ENCODE measurements around the gene DDIT4. TPM values are rescaled to one million over a fixed set of nuclear protein-coding genes. Genes with fewer than 3 reads are reported as not detected.
A peak's percentile ranks its signal among the peaks of the same experiment; 100 is the strongest.

Gene DDIT4
- total and polyA plus RNA-seq, 2 experiments from 2014 or later, result 144 to 188 TPM

- in situ Hi-C loops (cut with MboI), result no loop called here
- Histone ChIP-seq H3K27ac (no peak overlapping the region), H3F3A (ENCODE audit: insufficient read depth) (peaks cover 3% of the 10 kb centered on the region; the same call in 1 of the 2 replicates), H4K20me1 (ENCODE audit: insufficient read depth) (no peaks in the 10 kb centered on the region), H3K4me2 (ENCODE audit: unreplicated experiment) (no peak overlapping the region), H3K36me3 (ENCODE audit: low read depth) (no peaks in the 10 kb centered on the region), H3K9ac (0 out of 2 replicates have a peak overlapping the region, but pooled peaks have one; percentile 12), H3K4me3 (no peak overlapping the region), H3K79me2 (ENCODE audit: insufficient read depth) (no peaks in the 10 kb centered on the region), H3K9me3 (ENCODE audit: low read depth) (no peaks in the 10 kb centered on the region), H3K9me2 (ENCODE audit: insufficient read depth) (no peaks in the 10 kb centered on the region), H2AFZ (peak overlapping the region; percentile 72), H3K27me3 (replicated peaks; ENCODE audit: insufficient read depth) (no peaks in the 10 kb centered on the region), H3K4me1 (ENCODE audit: insufficient read depth) (peaks cover 22% of the 10 kb centered on the region)
- TF ChIP-seq EZH2 (IDR thresholded peaks at IDR 0.05; ENCODE audit: insufficient read depth, poor library complexity, severe bottlenecking) (no peak), EZH2phosphoT487 (IDR thresholded peaks at IDR 0.05; ENCODE audit: insufficient read depth, low read depth) (no peak)
- DNase-seq, result peak; percentile 71
- 33 to 34% methylated on average over 20 to 21 of the region's 21 CpGs for WGBS, 2 experiments (ENCODE audit: low coverage in 1 of 2, low lambda C conversion rate in 2 of 2, missing lambda C conversion rate in 2 of 2)
Measured at GRCh38 chr10:72309290-72310240, 35.8 kb downstream of the DDIT4 start.

GRCh38 chr10:72310241-72310633 lies 36.5 kb downstream of the DDIT4 start:
- TF ChIP-seq EZH2 (IDR thresholded peaks at IDR 0.05; ENCODE audit: insufficient read depth, poor library complexity, severe bottlenecking) (no peak), EZH2phosphoT487 (IDR thresholded peaks at IDR 0.05; ENCODE audit: insufficient read depth, low read depth) (no peak)
- Histone ChIP-seq H3K79me2 (ENCODE audit: insufficient read depth) (no peaks in the 10 kb centered on the region), H3F3A (ENCODE audit: insufficient read depth) (peaks cover 7% of the 10 kb centered on the region; the same call in 1 of the 2 replicates), H3K27ac (no peak overlapping the region), H3K36me3 (ENCODE audit: low read depth) (no peaks in the 10 kb centered on the region), H4K20me1 (ENCODE audit: insufficient read depth) (no peaks in the 10 kb centered on the region), H3K27me3 (replicated peaks; ENCODE audit: insufficient read depth) (no peaks in the 10 kb centered on the region), H3K4me2 (ENCODE audit: unreplicated experiment) (no peak overlapping the region), H3K4me1 (ENCODE audit: insufficient read depth) (peaks cover 25% of the 10 kb centered on the region), H3K9ac (no peak overlapping the region), H3K9me3 (ENCODE audit: low read depth) (no peaks in the 10 kb centered on the region), H3K4me3 (no peak overlapping the region), H3K9me2 (ENCODE audit: insufficient read depth) (no peaks in the 10 kb centered on the region), H2AFZ (peak overlapping the region; percentile 72; the same call in 1 of the 2 replicates)
- DNase-seq, result peak; percentile 41
- 44 to 50% methylated on average over 10 to 11 of the region's 11 CpGs for WGBS, 2 experiments (ENCODE audit: low coverage in 1 of 2, low lambda C conversion rate in 2 of 2, missing lambda C conversion rate in 2 of 2)
- in situ Hi-C loops (cut with MboI), result no loop called here

DNA sequence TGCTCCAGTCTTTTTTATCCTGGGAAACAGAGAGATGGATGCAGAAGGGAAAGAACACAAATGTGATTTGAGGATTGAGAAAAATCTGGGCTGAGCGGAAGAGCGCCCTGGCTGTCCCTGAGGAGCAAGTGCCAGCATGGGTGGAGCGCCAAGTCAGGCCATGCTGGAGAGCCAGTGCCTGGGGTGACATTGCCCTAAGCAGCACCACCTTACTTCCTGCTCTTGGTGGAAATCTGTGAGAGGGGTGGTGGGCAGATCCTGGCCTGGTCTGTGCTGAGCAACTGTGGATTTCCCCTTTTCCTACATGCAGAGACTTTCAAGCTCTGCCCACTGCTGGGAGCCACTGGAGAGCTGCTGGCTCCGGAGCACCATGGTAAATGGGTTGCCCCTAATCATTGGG lies 36.9 kb downstream of the DDIT4 start:
- WGBS, 2 experiments (ENCODE audit: low coverage in 1 of 2, low lambda C conversion rate in 2 of 2, missing lambda C conversion rate in 2 of 2), result 70 to 85% methylated on average over 4 of the region's 4 CpGs
- peaks cover 9% of the 10 kb centered on the region; the same call in 1 of the 2 replicates for H3F3A ChIP-seq (ENCODE audit: insufficient read depth)
- H4K20me1 ChIP-seq (ENCODE audit: insufficient read depth), result no peaks in the 10 kb centered on the region
- no peaks in the 10 kb centered on the region for H3K27me3 ChIP-seq (replicated peaks; ENCODE audit: insufficient read depth)
- no peaks in the 10 kb centered on the region for H3K36me3 ChIP-seq (ENCODE audit: low read depth)
- no peak overlapping the region for H2AFZ ChIP-seq
- no peak overlapping the region for H3K4me3 ChIP-seq
- no peaks in the 10 kb centered on the region for H3K79me2 ChIP-seq (ENCODE audit: insufficient read depth)
- peaks cover 29% of the 10 kb centered on the region for H3K4me1 ChIP-seq (ENCODE audit: insufficient read depth)
- no peaks in the 10 kb centered on the region for H3K9me3 ChIP-seq (ENCODE audit: low read depth)
- no peak overlapping the region for H3K4me2 ChIP-seq (ENCODE audit: unreplicated experiment)
- in situ Hi-C loops (cut with MboI), result no loop called here
- H3K27ac ChIP-seq, result no peak overlapping the region
- TF ChIP-seq EZH2phosphoT487 (IDR thresholded peaks at IDR 0.05; ENCODE audit: insufficient read depth, low read depth) (no peak), EZH2 (IDR thresholded peaks at IDR 0.05; ENCODE audit: insufficient read depth, poor library complexity, severe bottlenecking) (no peak)
- DNase-seq, result no peak
- H3K9ac ChIP-seq, result no peak overlapping the region
- H3K9me2 ChIP-seq (ENCODE audit: insufficient read depth), result no peaks in the 10 kb centered on the region

- 91 to 92% methylated on average over 7 of the region's 7 CpGs for WGBS, 2 experiments (ENCODE audit: low coverage in 1 of 2, low lambda C conversion rate in 2 of 2, missing lambda C conversion rate in 2 of 2)
Measured at GRCh38 chr10:72311667-72312066, 37.9 kb downstream of the DDIT4 start.

More at GRCh38 chr10:72311667-72312066, 37.9 kb downstream of the DDIT4 start:
- H3K4me1 ChIP-seq (ENCODE audit: insufficient read depth), result peaks cover 36% of the 10 kb centered on the region
- peaks cover 17% of the 10 kb centered on the region; the same call in 1 of the 2 replicates for H3F3A ChIP-seq (ENCODE audit: insufficient read depth)
- H2AFZ ChIP-seq, result no peak overlapping the region
- H3K79me2 ChIP-seq (ENCODE audit: insufficient read depth), result no peaks in the 10 kb centered on the region
- TF ChIP-seq EZH2 (IDR thresholded peaks at IDR 0.05; ENCODE audit: insufficient read depth, poor library complexity, severe bottlenecking) (no peak), EZH2phosphoT487 (IDR thresholded peaks at IDR 0.05; ENCODE audit: insufficient read depth, low read depth) (no peak)
- no peak overlapping the region for H3K4me2 ChIP-seq (ENCODE audit: unreplicated experiment)
- H3K9me3 ChIP-seq (ENCODE audit: low read depth), result no peaks in the 10 kb centered on the region
- no peak for DNase-seq
- in situ Hi-C loops (cut with MboI), result no loop called here
- H3K4me3 ChIP-seq, result no peak overlapping the region
- H3K27me3 ChIP-seq (replicated peaks; ENCODE audit: insufficient read depth), result no peaks in the 10 kb centered on the region
- no peaks in the 10 kb centered on the region for H4K20me1 ChIP-seq (ENCODE audit: insufficient read depth)
- no peak overlapping the region for H3K27ac ChIP-seq
- no peak overlapping the region for H3K9ac ChIP-seq
- H3K9me2 ChIP-seq (ENCODE audit: insufficient read depth), result no peaks in the 10 kb centered on the region
- H3K36me3 ChIP-seq (ENCODE audit: low read depth), result no peaks in the 10 kb centered on the region
